ENCODE results near the gene ATXN2.

DNA sequence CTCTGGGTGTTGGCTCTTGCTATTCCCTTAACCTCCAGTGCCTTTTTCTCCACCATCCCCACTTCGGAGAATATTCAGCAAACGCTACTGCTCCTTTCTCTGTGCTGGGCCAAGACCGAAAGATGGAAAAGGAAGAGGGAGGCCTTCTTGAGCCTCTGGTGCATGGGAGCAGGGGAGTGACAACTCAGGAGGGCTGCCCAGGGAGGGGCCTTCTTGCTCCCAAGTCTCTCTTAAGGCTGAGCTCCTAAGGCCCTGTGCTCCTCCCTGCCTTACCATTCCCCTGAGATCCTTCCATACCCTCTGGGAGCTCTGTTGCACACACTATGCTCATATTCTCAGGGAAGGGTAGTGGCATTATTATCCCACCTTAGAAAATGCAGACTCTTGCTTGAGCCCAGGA, 158.5 kb downstream of the ATXN2 start:
- TF ChIP-seq, protein P1, sequence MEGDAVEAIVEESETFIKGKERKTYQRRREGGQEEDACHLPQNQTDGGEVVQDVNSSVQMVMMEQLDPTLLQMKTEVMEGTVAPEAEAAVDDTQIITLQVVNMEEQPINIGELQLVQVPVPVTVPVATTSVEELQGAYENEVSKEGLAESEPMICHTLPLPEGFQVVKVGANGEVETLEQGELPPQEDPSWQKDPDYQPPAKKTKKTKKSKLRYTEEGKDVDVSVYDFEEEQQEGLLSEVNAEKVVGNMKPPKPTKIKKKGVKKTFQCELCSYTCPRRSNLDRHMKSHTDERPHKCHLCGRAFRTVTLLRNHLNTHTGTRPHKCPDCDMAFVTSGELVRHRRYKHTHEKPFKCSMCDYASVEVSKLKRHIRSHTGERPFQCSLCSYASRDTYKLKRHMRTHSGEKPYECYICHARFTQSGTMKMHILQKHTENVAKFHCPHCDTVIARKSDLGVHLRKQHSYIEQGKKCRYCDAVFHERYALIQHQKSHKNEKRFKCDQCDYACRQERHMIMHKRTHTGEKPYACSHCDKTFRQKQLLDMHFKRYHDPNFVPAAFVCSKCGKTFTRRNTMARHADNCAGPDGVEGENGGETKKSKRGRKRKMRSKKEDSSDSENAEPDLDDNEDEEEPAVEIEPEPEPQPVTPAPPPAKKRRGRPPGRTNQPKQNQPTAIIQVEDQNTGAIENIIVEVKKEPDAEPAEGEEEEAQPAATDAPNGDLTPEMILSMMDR (IDR thresholded peaks at IDR 0.05) = no peak
- no peak for TF ChIP-seq POLR2A (IDR thresholded peaks at IDR 0.05)
